K562 (cell line): ENCODE measurements around the gene CNDP1. TPM values are rescaled to one million over a fixed set of nuclear protein-coding genes. Genes with fewer than 3 reads are reported as not detected.

Experiments
- ATAC-seq: fragments of 200-7000 bp; cut with Tn5 transposase; 3 replicates; pipeline ENCODE4 v1.9.1; 2020; ENCODE audit warnings: moderate library complexity
- BruUV-seq: library from RNA; stranded (reverse); fragments of 400-500 nt; replicated peaks from 2 replicates; lab custom pipeline; 2021; lab: Mats Ljungman, UMichigan
- CTCF ChIA-PET: fragments of 300-600 bp; formaldehyde crosslinking; extraction: SDS; loops from one replicate; lab custom pipeline; 2021; ENCODE audit warnings: low intra/inter-chr PET ratio; lab: Yijun Ruan, JAX
- POLR2A ChIA-PET: fragments of 300-600, 350-650 bp; sonication (Branson Sonifier 250); formaldehyde crosslinking; extraction: SDS; loops from one replicate; lab custom pipeline; 2021; ENCODE audit warnings: antibody characterized with exemption, inconsistent platforms; lab: Yijun Ruan, JAX
- DNase-seq, 4 experiments: peaks; one replicate each; pipeline versions ENCODE4 v3.0.0 to v3.0.0-alpha.2; 2011 to 2018; ENCODE audit warnings: low spot score in 3 of 4, mixed read lengths in 3 of 4; ENCODE audit errors: extremely low read depth in 1 of 4
- FAIRE-seq: peaks from 2 replicates; lab custom pipeline; 2011; peaks lifted over from hg19 to GRCh38; lab: Jason Lieb, UNC
- H2AFZ ChIP-seq: 2 replicates; pipeline ENCODE4 v1.6.0; 2011; ENCODE audit warnings: low read depth, low read length, control low read depth, inconsistent platforms
- H3K27ac ChIP-seq: fragments of 200-600 bp; 3 replicates; pipeline ENCODE4 v1.8.0; 2011; ENCODE audit warnings: low read depth, mild to moderate bottlenecking, control low read depth, inconsistent platforms, low read length, moderate library complexity, mixed read lengths; ENCODE audit errors: extremely low read depth
- H3K27me3 ChIP-seq, 2 experiments: fragments of 300-600 bp in 1 of 2; 2 replicates in 1 of 2; 3 replicates in 1 of 2; pipeline versions ENCODE4 v1.6.0 to v1.8.0; 2011; ENCODE audit warnings: inconsistent platforms in 2 of 2, low read length in 2 of 2, mild to moderate bottlenecking in 1 of 2, mixed read lengths in 1 of 2, moderate library complexity in 1 of 2; ENCODE audit not compliant: control insufficient read depth in 2 of 2, insufficient read depth in 2 of 2
- H3K36me3 ChIP-seq: fragments of 300-600 bp; 3 replicates; pipeline ENCODE4 v1.8.0; 2011; ENCODE audit warnings: mild to moderate bottlenecking, low read length, inconsistent platforms; ENCODE audit not compliant: control insufficient read depth, insufficient read depth
- H3K4me1 ChIP-seq, 2 experiments: fragments of 200-600 bp in 1 of 2; replicated peaks in 1 of 2; 2 replicates in 1 of 2; 3 replicates in 1 of 2; pipeline versions ENCODE4 v1.5.1 to v1.8.0; 2011; ENCODE audit warnings: inconsistent platforms in 2 of 2, low read length in 2 of 2, mild to moderate bottlenecking in 1 of 2, mixed read lengths in 1 of 2, moderate library complexity in 1 of 2; ENCODE audit not compliant: control insufficient read depth in 2 of 2, insufficient read depth in 2 of 2
- H3K4me2 ChIP-seq: 2 replicates; pipeline ENCODE4 v1.6.1; 2011; ENCODE audit warnings: low read length, control low read depth, inconsistent platforms, mixed read lengths; ENCODE audit not compliant: insufficient read depth
- H3K4me3 ChIP-seq: fragments of 200-600 bp; sonication (generic), shearing (Covaris generic); 2 replicates; pipeline ENCODE4 v1.5.1; 2016; ENCODE audit warnings: control low read depth, inconsistent platforms
- H3K79me2 ChIP-seq: fragments of 200-600 bp; 3 replicates; pipeline ENCODE4 v1.8.0; 2011; ENCODE audit warnings: low read length, inconsistent platforms; ENCODE audit not compliant: control insufficient read depth, insufficient read depth
- H3K9ac ChIP-seq, 2 experiments: 2 replicates each; pipeline versions ENCODE4 v1.6.0 to v1.6.1; 2011; ENCODE audit warnings: low read depth in 2 of 2, low read length in 2 of 2, control low read depth in 1 of 2, inconsistent platforms in 1 of 2, mild to moderate bottlenecking in 1 of 2, mixed read lengths in 1 of 2; ENCODE audit not compliant: insufficient read depth in 1 of 2
- H3K9me1 ChIP-seq: one replicate; pipeline ENCODE4 v1.6.0; 2011; ENCODE audit warnings: inconsistent platforms, mild to moderate bottlenecking, low read length, moderate library complexity; ENCODE audit not compliant: control insufficient read depth, insufficient read depth
- H3K9me3 ChIP-seq: replicated peaks from 2 replicates; pipeline ENCODE4 v1.5.1; 2011; ENCODE audit warnings: low read depth, low read length, inconsistent platforms; ENCODE audit not compliant: control insufficient read depth, insufficient read depth
- H4K20me1 ChIP-seq: replicated peaks from 2 replicates; pipeline ENCODE4 v1.6.1; 2011; ENCODE audit warnings: low read length, inconsistent platforms, mixed read lengths; ENCODE audit not compliant: control insufficient read depth, insufficient read depth
- FOXP1 ChIP-seq: sonication (generic); formaldehyde crosslinking; IDR thresholded peaks from 2 replicates; pipeline ENCODE4 v1.8.0; 2022; ENCODE audit warnings: mild to moderate bottlenecking, missing genetic modification reagents
- HDAC3 ChIP-seq: fragments of 450-650 bp; IDR thresholded peaks from 2 replicates; pipeline ENCODE4 v1.6.1; 2018; ENCODE audit warnings: borderline replicate concordance, mild to moderate bottlenecking, moderate library complexity; ENCODE audit not compliant: partially characterized antibody
- JUND ChIP-seq, 2 experiments: IDR thresholded peaks; 2 replicates in 1 of 2; 3 replicates in 1 of 2; pipeline ENCODE4 v1.6.1; 2011; ENCODE audit warnings: borderline replicate concordance in 2 of 2, low read depth in 2 of 2, low read length in 2 of 2, improper control_type of control experiment in 1 of 2, missing biosample characterization in 1 of 2, missing genetic modification characterization in 1 of 2, missing genetic modification reagents in 1 of 2
- PHB ChIP-seq: fragments of 250-450 bp; sonication (Bioruptor Pico); IDR thresholded peaks from 2 replicates; pipeline ENCODE4 v1.5.0; 2021
- PHB2 ChIP-seq: fragments of 450-650 bp; IDR thresholded peaks from 2 replicates; pipeline ENCODE4 v1.6.1; 2017; ENCODE audit warnings: low read depth
- POLR2G ChIP-seq: fragments of 200-400 bp; formaldehyde crosslinking; IDR thresholded peaks from 2 replicates; pipeline ENCODE4 v1.6.1; 2017; ENCODE audit warnings: low read depth, mild to moderate bottlenecking, antibody characterized with exemption, low read length, moderate library complexity
- RBFOX2 ChIP-seq: fragments of 200-400 bp; formaldehyde crosslinking; IDR thresholded peaks from 2 replicates; pipeline ENCODE4 v1.6.1; 2017; ENCODE audit warnings: low read depth, mild to moderate bottlenecking, low read length, moderate library complexity
- RBM17 ChIP-seq: fragments of 200-400 bp; formaldehyde crosslinking; IDR thresholded peaks from 2 replicates; pipeline ENCODE4 v1.6.1; 2017; ENCODE audit warnings: low read depth, mild to moderate bottlenecking, low read length, borderline replicate concordance
- ZEB2 ChIP-seq: fragments of 450-650 bp; IDR thresholded peaks from 2 replicates; pipeline ENCODE4 v1.6.1; 2016
- ZNF518B ChIP-seq: fragments of 250-450 bp; sonication (Bioruptor Pico); IDR thresholded peaks from 2 replicates; pipeline ENCODE4 v1.5.0; 2021; ENCODE audit warnings: mild to moderate bottlenecking, moderate library complexity
- ZNF76 ChIP-seq: fragments of 250-450 bp; sonication (Bioruptor Pico); IDR thresholded peaks from 2 replicates; pipeline ENCODE4 v1.4.0; 2020; ENCODE audit warnings: mild to moderate bottlenecking, moderate library complexity, borderline replicate concordance
- WGBS: fragments of 100-300 bp; shearing (Covaris generic); methylation state at CpG from one replicate; pipeline ENCODE4 v1.1.6; 2016; ENCODE audit warnings: low coverage, mixed read lengths; ENCODE audit not compliant: insufficient coverage; ENCODE audit errors: missing lambda C conversion rate; 5-methylcytosine and 5-hydroxymethylcytosine counted together
- in situ Hi-C: fragments of 300-500 bp; cut with MboI; formaldehyde crosslinking; loops from 4 replicates; pipeline ENCODE4 v1.15.0; 2018; ENCODE audit warnings: inconsistent platforms, mixed read lengths
- intact Hi-C: fragments of 100-400 bp; cut with micrococcal nuclease; formaldehyde crosslinking; loops from 2 replicates; pipeline ENCODE4 v1.14.2; 2022
- polyA plus RNA-seq, 8 experiments: library from polyadenylated mRNA; depleted of rRNA in 4 of 8; stranded (reverse) in 5 of 8; unstranded in 3 of 8; fragments of >200 nt; fragmentation: Nextera tagmentation in 2 of 8; fragmentation: Illumina TruSeq in 1 of 8; extraction: Ambion mirVana in 2 of 8; extraction: Trizol in 1 of 8; gene quantifications; 2 replicates each; pipeline versions ENCODE4 v1.2.1 to v1.2.3, GENCODE V29; 2011 to 2014; ENCODE audit warnings: inconsistent platforms in 1 of 8, missing spikeins in 1 of 8
- total RNA-seq, 7 experiments: library from RNA; depleted of rRNA in 6 of 7; stranded (reverse); fragments of >200 nt in 6 of 7; fragmentation: Illumina TruSeq in 2 of 7; extraction: Trizol in 2 of 7; gene quantifications; 2 replicates each; pipeline versions ENCODE4 v1.2.1 to v1.2.3, GENCODE V29; 2011 to 2021; ENCODE audit warnings: low replicate concordance in 1 of 7

Gene CNDP1
- total and polyA plus RNA-seq, 9 of the 15 experiments (the other 6 are each of a cell fraction or from before 2014, with no cell fraction given): not detected

DNA sequence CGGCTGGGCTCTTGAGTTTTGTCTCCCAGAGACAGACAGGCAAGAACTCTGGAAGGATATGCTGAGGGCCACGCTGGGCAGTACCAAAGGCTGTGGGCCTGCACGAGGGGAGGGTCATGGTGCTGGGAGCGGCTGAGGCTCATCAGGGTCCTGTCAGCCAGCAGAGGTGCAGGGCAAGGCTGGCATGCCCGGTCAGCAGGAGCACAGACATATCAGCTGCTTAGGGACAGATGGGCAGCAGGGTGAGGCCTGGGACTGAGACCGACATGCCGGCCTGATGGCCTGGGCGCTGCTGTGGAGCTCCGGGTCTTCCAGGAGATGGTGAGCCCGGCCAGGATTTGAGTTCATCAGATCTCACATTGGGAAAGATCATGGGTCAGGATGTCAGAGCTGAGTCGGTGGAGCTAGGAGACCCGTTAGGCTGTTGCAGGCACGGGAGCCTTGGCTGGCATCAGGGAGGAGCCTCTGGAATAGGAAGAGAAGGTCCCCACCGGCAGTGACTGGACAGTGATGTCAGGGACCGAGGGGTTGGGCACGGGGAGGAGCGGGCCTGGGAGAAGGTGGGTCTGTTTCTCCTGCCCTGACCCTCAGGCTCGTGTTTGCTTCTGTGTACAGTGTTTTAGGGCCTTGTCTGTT, 19.3 kb upstream of the CNDP1 start:
- FAIRE-seq: no peak
- H3K79me2 ChIP-seq: no peaks in the 10 kb centered on the region

GRCh38 chr18:74515620-74516231, 18.6 kb upstream of the CNDP1 start:
- no peak for ATAC-seq
- H3K36me3 ChIP-seq: peaks cover 82% of the 10 kb centered on the region; the same call in 2 of the 3 replicates
- no peak overlapping the region for H3K27ac ChIP-seq
- intact Hi-C loops: no loop called here
- H3K9me3 ChIP-seq: no peaks in the 10 kb centered on the region
- no peak for DNase-seq
- H2AFZ ChIP-seq: no peak overlapping the region
- H3K9me1 ChIP-seq: peaks cover 4% of the 10 kb centered on the region
- TF ChIP-seq FOXP1 (CRISPR knock-in tag): no peak
- no peak for TF ChIP-seq ZNF518B (CRISPR knock-in tag)
- TF ChIP-seq ZNF76 (CRISPR knock-in tag): no peak
- TF ChIP-seq ZEB2: no peak
- TF ChIP-seq, all 486 proteins: peak for 0
- POLR2A ChIA-PET: interaction anchor here (0.6 kb wide), 1 partner anchor 1136 kb away, joined by 4 read pairs; no protein-coding TSS in a partner anchor
- H3K27me3 ChIP-seq: no peaks in the 10 kb centered on the region
- no peak overlapping the region; a peak in 1 of 4 replicates for H3K9ac ChIP-seq
- H3K4me1 ChIP-seq: no peaks in the 10 kb centered on the region
- in situ Hi-C loops: no loop called here
- no peaks in the 10 kb centered on the region for H3K79me2 ChIP-seq
- 95% methylated on average over 6 of the region's 13 CpGs for WGBS
- CTCF ChIA-PET: no interaction called here
- no peak overlapping the region for H3K4me3 ChIP-seq
- no peak overlapping the region for H3K4me2 ChIP-seq
- FAIRE-seq: no peak
- BruUV-seq: no TSS peak
- H4K20me1 ChIP-seq: no peaks in the 10 kb centered on the region

More for the DNA sequence above, 19.3 kb upstream of the CNDP1 start:
- no peak for ATAC-seq
- BruUV-seq: no TSS peak
- Histone ChIP-seq H3K27ac (no peak overlapping the region), H4K20me1 (no peaks in the 10 kb centered on the region), H3K27me3 (no peaks in the 10 kb centered on the region), H3K36me3 (peaks cover 82% of the 10 kb centered on the region; the same call in 2 of the 3 replicates), H3K9me3 (no peaks in the 10 kb centered on the region), H2AFZ (no peak overlapping the region), H3K4me1 (no peaks in the 10 kb centered on the region), H3K9me1 (peaks cover 4% of the 10 kb centered on the region), H3K4me3 (no peak overlapping the region), H3K9ac (no peak overlapping the region), H3K4me2 (no peak overlapping the region)
- TF ChIP-seq POLR2G: 0 out of 2 replicates have a peak, but pooled peaks have one; percentile 31
- TF ChIP-seq PHB (CRISPR knock-in tag): no peak
- no peak for TF ChIP-seq PHB2
- no peak for TF ChIP-seq HDAC3
- TF ChIP-seq JUND (IDR thresholded peaks at IDR 0.05; ENCODE audit: borderline replicate concordance, low read depth, low read length): no peak
- TF ChIP-seq JUND (tag; IDR thresholded peaks at IDR 0.05; ENCODE audit: borderline replicate concordance, low read depth, low read length): no peak
- TF ChIP-seq RBM17: no peak
- 0 out of 2 replicates have a peak, but pooled peaks have one; percentile 28 for TF ChIP-seq RBFOX2
- intact Hi-C loops: no loop called here
- 96% methylated on average over 11 of the region's 18 CpGs for WGBS
- in situ Hi-C loops: no loop called here
- DNase-seq: no peak
- ChIA-PET CTCF (no interaction called here), POLR2A (interaction anchor here (0.6 kb wide), 1 partner anchor 1137 kb away, joined by 4 read pairs; no protein-coding TSS in a partner anchor)
